Chondrocyte (in vitro differentiated cells): ENCODE results near the gene ADAM11. TPM values are rescaled to one million over a fixed set of nuclear protein-coding genes. Genes with fewer than 3 reads are reported as not detected.
A peak's percentile ranks its signal among the peaks of the same experiment; 100 is the strongest.
"Not testable (repeated sequence)": the region's sequence is repeated elsewhere in the genome, so short reads cannot be mapped to it uniquely, and the experiment has no call there.

Source experiments
- DNase-seq: peaks from one replicate; pipeline ENCODE4 v3.0.0; 2021; ENCODE audit warnings: mixed read lengths, low spot score
- H3K27ac Mint-ChIP-seq: one replicate; pipeline ENCODE4 v1.8.0; 2021; ENCODE audit warnings: mild to moderate bottlenecking, moderate library complexity, mixed read lengths; ENCODE audit not compliant: unreplicated experiment
- H3K27me3 Mint-ChIP-seq: 2 replicates; pipeline ENCODE4 v1.8.0; 2021; ENCODE audit warnings: low read depth, mixed read lengths
- H3K36me3 Mint-ChIP-seq: 2 replicates; pipeline ENCODE4 v1.8.0; 2021; ENCODE audit warnings: low read depth, mixed read lengths
- H3K4me1 Mint-ChIP-seq: 2 replicates; pipeline ENCODE4 v1.8.0; 2021; ENCODE audit warnings: low read depth, mild to moderate bottlenecking, mixed read lengths
- H3K4me3 Mint-ChIP-seq: one replicate; pipeline ENCODE4 v1.8.0; 2021; ENCODE audit warnings: mild to moderate bottlenecking, moderate library complexity, mixed read lengths; ENCODE audit not compliant: unreplicated experiment
- H3K9me3 Mint-ChIP-seq: 2 replicates; pipeline ENCODE4 v1.8.0; 2021; ENCODE audit warnings: low read depth, mixed read lengths
- total RNA-seq: library from RNA; stranded (reverse); gene quantifications from 3 replicates; pipeline ENCODE4 v1.2.1, GENCODE V29; 2021
- TF ChIP-seq, protein P1 (sequence below): fragments of 200-600 bp; sonication (generic); IDR thresholded peaks from 2 replicates; pipeline ENCODE4 v1.5.0; 2021; ENCODE audit warnings: antibody characterized with exemption, mild to moderate bottlenecking, moderate library complexity

Gene ADAM11
- total RNA-seq, 1 donor from 2014 or later: 0.47 TPM

GRCh38 chr17:44807093-44807816 is 48.5 kb downstream of the ADAM11 start:
- H3K27me3 Mint-ChIP-seq: no peaks in the 10 kb centered on the region
- TF ChIP-seq, protein P1, sequence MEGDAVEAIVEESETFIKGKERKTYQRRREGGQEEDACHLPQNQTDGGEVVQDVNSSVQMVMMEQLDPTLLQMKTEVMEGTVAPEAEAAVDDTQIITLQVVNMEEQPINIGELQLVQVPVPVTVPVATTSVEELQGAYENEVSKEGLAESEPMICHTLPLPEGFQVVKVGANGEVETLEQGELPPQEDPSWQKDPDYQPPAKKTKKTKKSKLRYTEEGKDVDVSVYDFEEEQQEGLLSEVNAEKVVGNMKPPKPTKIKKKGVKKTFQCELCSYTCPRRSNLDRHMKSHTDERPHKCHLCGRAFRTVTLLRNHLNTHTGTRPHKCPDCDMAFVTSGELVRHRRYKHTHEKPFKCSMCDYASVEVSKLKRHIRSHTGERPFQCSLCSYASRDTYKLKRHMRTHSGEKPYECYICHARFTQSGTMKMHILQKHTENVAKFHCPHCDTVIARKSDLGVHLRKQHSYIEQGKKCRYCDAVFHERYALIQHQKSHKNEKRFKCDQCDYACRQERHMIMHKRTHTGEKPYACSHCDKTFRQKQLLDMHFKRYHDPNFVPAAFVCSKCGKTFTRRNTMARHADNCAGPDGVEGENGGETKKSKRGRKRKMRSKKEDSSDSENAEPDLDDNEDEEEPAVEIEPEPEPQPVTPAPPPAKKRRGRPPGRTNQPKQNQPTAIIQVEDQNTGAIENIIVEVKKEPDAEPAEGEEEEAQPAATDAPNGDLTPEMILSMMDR: no peak
- no peaks in the 10 kb centered on the region for H3K9me3 Mint-ChIP-seq
- H3K27ac Mint-ChIP-seq: peak overlapping the region; percentile 5
- DNase-seq: no peak
- peaks cover 14% of the 10 kb centered on the region for H3K36me3 Mint-ChIP-seq
- H3K4me3 Mint-ChIP-seq: no peak overlapping the region
- H3K4me1 Mint-ChIP-seq: peaks cover 40% of the 10 kb centered on the region

- H3K9me3 Mint-ChIP-seq: no peaks in the 10 kb centered on the region
- TF ChIP-seq, protein P1: no peak
- H3K27ac Mint-ChIP-seq: no peak overlapping the region
- H3K27me3 Mint-ChIP-seq: no peaks in the 10 kb centered on the region
- H3K4me3 Mint-ChIP-seq: no peak overlapping the region
- no peak for DNase-seq
- peaks cover 36% of the 10 kb centered on the region for H3K4me1 Mint-ChIP-seq
- peaks cover 14% of the 10 kb centered on the region for H3K36me3 Mint-ChIP-seq
Measured at GRCh38 chr17:44807817-44808155, 49.0 kb downstream of the ADAM11 start.

DNA sequence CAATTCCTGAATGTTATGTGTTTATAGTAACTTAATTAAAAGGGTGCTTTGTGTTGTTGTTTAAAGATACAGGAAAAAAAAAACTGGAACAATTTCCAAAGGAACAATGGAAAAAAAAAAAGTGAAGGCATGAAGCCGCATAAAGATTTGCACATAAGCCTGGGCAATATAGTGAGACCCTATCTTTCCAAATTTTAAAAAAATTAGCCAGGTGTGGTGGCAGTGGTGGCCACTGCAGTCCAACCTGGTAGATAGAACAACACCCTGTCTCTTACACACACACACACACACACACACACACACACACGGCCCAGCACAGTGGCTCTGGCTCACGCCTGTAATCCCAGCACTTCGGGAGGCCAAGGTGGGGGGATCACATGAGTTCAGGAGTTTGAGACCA is 49.4 kb downstream of the ADAM11 start:
- Mint-ChIP-seq H3K9me3 (no peaks in the 10 kb centered on the region), H3K36me3 (peaks cover 14% of the 10 kb centered on the region), H3K4me3 (no peak overlapping the region), H3K27me3 (no peaks in the 10 kb centered on the region), H3K4me1 (peaks cover 36% of the 10 kb centered on the region), H3K27ac (no peak overlapping the region)
- DNase-seq: no peak
- TF ChIP-seq, protein P1: no peak

GRCh38 chr17:44808656-44809388 is 50.0 kb downstream of the ADAM11 start:
- H3K4me1 Mint-ChIP-seq: peaks cover 37% of the 10 kb centered on the region
- H3K36me3 Mint-ChIP-seq: peaks cover 14% of the 10 kb centered on the region
- not testable (repeated sequence) for DNase-seq, H3K27me3 Mint-ChIP-seq, H3K9me3 Mint-ChIP-seq, H3K4me3 Mint-ChIP-seq, H3K27ac Mint-ChIP-seq

GRCh38 chr17:44812263-44812662 is 53.5 kb downstream of the ADAM11 start:
- Mint-ChIP-seq H3K9me3 (no peaks in the 10 kb centered on the region), H3K27me3 (no peaks in the 10 kb centered on the region), H3K4me3 (no peak overlapping the region), H3K4me1 (peaks cover 23% of the 10 kb centered on the region), H3K36me3 (no peaks in the 10 kb centered on the region), H3K27ac (no peak overlapping the region)
- DNase-seq: no peak
- TF ChIP-seq, protein P1: no peak

- not testable (repeated sequence) for H3K9me3 Mint-ChIP-seq, DNase-seq, H3K27me3 Mint-ChIP-seq, H3K36me3 Mint-ChIP-seq, H3K4me3 Mint-ChIP-seq, H3K27ac Mint-ChIP-seq
- peaks cover 39% of the 10 kb centered on the region for H3K4me1 Mint-ChIP-seq
Measured at GRCh38 chr17:44818508-44818907, 59.7 kb downstream of the ADAM11 start.
